Measurements from ENCODE around the gene CREB5. TPM values are rescaled to one million over a fixed set of nuclear protein-coding genes. Genes with fewer than 3 reads are reported as not detected.

CREB5 gene
- total and polyA plus RNA-seq, 2 of the 8 experiments (the other 6 are each of a cell fraction or from before 2014, with no cell fraction given), result 2.4 to 2.7 TPM

DNA sequence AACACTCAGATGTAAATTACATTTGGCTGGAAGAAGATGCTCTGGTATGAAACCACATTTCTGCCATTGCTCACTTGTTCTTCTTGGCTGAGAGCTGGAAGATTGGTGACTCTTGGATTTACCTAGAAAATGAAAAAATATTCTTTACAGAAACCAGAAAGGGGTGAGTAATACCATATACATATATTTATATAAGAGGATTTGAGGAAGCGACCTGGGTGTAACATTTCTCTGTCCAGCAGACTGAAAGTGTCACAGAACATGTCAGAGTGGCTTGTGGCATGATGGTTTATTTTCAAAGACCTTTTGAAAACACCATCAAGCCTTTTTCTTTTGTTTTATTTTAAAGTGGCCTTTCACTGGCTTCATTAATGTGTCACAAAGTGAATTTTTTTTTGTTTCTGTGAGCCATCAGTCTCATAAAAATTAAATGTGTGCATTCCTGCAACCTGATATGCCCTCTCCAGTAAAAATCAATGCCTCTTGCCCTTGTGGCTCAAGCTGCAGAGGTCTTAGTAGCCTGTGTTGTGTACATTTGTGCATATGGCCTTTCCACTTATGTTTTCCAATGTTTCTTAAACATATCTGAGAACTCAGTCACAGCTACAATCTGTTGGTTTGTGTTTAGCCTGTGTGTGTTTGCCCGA, 23.5 kb downstream of the CREB5 start:
- POLR2A ChIA-PET (ENCODE audit: partially characterized antibody), result no interaction called here
- CTCF ChIA-PET (ENCODE audit: partially characterized antibody), result interaction anchor here (0.7 to 1.4 kb wide), 4 partner anchors 10 to 466 kb away, joined by 3 to 5 read pairs (median 4); no protein-coding TSS in a partner anchor
- 91% methylated on average over 2 of the region's 2 CpGs; no CpG with 5 or more reads in 1 of the 2 experiments for WGBS, 2 experiments (ENCODE audit: extremely low coverage in 1 of 2, insufficient coverage in 1 of 2, insufficient read length in 1 of 2, insufficient replicate concordance in 2 of 2, low coverage in 1 of 2, low lambda C conversion rate in 2 of 2, missing lambda C conversion rate in 1 of 2)
- no peak for TF ChIP-seq RFX5 (IDR thresholded peaks at IDR 0.05; ENCODE audit: borderline replicate concordance, low read depth, low read length)
- TF ChIP-seq SRF (IDR thresholded peaks at IDR 0.05; ENCODE audit: low read depth, low read length), result no peak
- no peak for TF ChIP-seq CBX5 (IDR thresholded peaks at IDR 0.05; ENCODE audit: low read depth, low read length)
- no peak for TF ChIP-seq EP300 (IDR thresholded peaks at IDR 0.05; ENCODE audit: borderline replicate concordance in 1 of 2, low read depth in 2 of 2, low read length in 2 of 2)
- TF ChIP-seq, protein P1, sequence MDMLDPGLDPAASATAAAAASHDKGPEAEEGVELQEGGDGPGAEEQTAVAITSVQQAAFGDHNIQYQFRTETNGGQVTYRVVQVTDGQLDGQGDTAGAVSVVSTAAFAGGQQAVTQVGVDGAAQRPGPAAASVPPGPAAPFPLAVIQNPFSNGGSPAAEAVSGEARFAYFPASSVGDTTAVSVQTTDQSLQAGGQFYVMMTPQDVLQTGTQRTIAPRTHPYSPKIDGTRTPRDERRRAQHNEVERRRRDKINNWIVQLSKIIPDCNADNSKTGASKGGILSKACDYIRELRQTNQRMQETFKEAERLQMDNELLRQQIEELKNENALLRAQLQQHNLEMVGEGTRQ (IDR thresholded peaks at IDR 0.05; ENCODE audit: low read length), result no peak
- TF ChIP-seq SP1 (IDR thresholded peaks at IDR 0.05; ENCODE audit: low read depth, low read length), result no peak
- TF ChIP-seq NANOG (IDR thresholded peaks at IDR 0.05; ENCODE audit: insufficient read depth, low read depth, low read length, poor library complexity, severe bottlenecking), result no peak
- no peak for TF ChIP-seq POU5F1 (IDR thresholded peaks at IDR 0.05; ENCODE audit: low read depth, low read length)
- TF ChIP-seq ZNF274 (IDR thresholded peaks at IDR 0.05; ENCODE audit: borderline replicate concordance, extremely low read depth, low read length), result no peak
- no peak for TF ChIP-seq CHD2 (IDR thresholded peaks at IDR 0.05; ENCODE audit: low read length)
- no peak for TF ChIP-seq CEBPB (IDR thresholded peaks at IDR 0.05; ENCODE audit: low read depth, low read length)
- no peak for TF ChIP-seq SUZ12 (IDR thresholded peaks at IDR 0.05; ENCODE audit: low read length)
- TF ChIP-seq KDM1A (IDR thresholded peaks at IDR 0.05; ENCODE audit: borderline replicate concordance, low read length), result no peak

More for the DNA sequence above, 23.5 kb downstream of the CREB5 start:
- no peak overlapping the region for H3K4ac ChIP-seq (replicated peaks; ENCODE audit: insufficient read length, low read depth, low read length)
- H4K5ac ChIP-seq (ENCODE audit: insufficient read length, low read depth, low read length), result no peak overlapping the region
- H3K27ac ChIP-seq (ENCODE audit: low read depth, low read length), result no peak overlapping the region
- no peaks in the 10 kb centered on the region for H3K36me3 ChIP-seq (ENCODE audit: control insufficient read depth in 2 of 4, insufficient read depth in 4 of 4, low read length in 3 of 4)
- no peak overlapping the region for H4K8ac ChIP-seq (ENCODE audit: extremely low read depth, insufficient read depth, low read length)
- DNase-seq (ENCODE audit: low read depth in 1 of 2, low spot score in 2 of 2), result peak in 1 of 2 experiments; percentile 1
- H2BK15ac ChIP-seq (ENCODE audit: low read length), result no peak overlapping the region
- H2AK5ac ChIP-seq (ENCODE audit: low read depth, low read length), result no peak overlapping the region
- no peaks in the 10 kb centered on the region for H3K9me3 ChIP-seq (ENCODE audit: insufficient read depth in 2 of 2, low read depth in 1 of 2, low read length in 1 of 2)
- H3K79me2 ChIP-seq (ENCODE audit: control insufficient read depth in 1 of 2, insufficient read depth in 2 of 2, low read length in 2 of 2), result no peaks in the 10 kb centered on the region
- H3K56ac ChIP-seq (replicated peaks; ENCODE audit: insufficient read length, low read depth, low read length), result no peak overlapping the region
- no peak overlapping the region for H2BK12ac ChIP-seq (ENCODE audit: low read depth, low read length)
- H3K4me2 ChIP-seq (ENCODE audit: insufficient read depth in 1 of 2, low read depth in 2 of 2, low read length in 2 of 2), result no peak overlapping the region
- peaks cover 0 to 13% (median 9%) of the 10 kb centered on the region in 4 experiments; a peak in 3 of 7 replicates for H3K4me1 ChIP-seq (replicated peaks in 1 of 4; ENCODE audit: control insufficient read depth in 3 of 4, insufficient read depth in 4 of 4, low read length in 3 of 4)
- no peaks in the 10 kb centered on the region for H3K27me3 ChIP-seq (replicated peaks in 1 of 4; ENCODE audit: control insufficient read depth in 3 of 4, extremely low read depth in 1 of 4, insufficient read depth in 3 of 4, low read length in 3 of 4)
- H4K20me1 ChIP-seq (replicated peaks in 1 of 2; ENCODE audit: control insufficient read depth in 1 of 2, insufficient read depth in 2 of 2, low read length in 2 of 2), result no peaks in the 10 kb centered on the region
- no peak overlapping the region for H4K91ac ChIP-seq (replicated peaks; ENCODE audit: insufficient read length, low read length)
- no peak overlapping the region for H2BK120ac ChIP-seq (replicated peaks; ENCODE audit: low read depth, low read length)
- no peak for FAIRE-seq
- no peaks in the 10 kb centered on the region for H3K79me1 ChIP-seq (ENCODE audit: low read depth, low read length)
- no peaks in the 10 kb centered on the region for H3K23me2 ChIP-seq (ENCODE audit: low read depth, low read length)
- no peak overlapping the region for H3K14ac ChIP-seq (ENCODE audit: insufficient read length)
- no peak overlapping the region for H3K9ac ChIP-seq (replicated peaks in 1 of 4; ENCODE audit: extremely low read depth in 1 of 4, low read depth in 3 of 4, low read length in 3 of 4)
- no peak overlapping the region for H2BK20ac ChIP-seq (ENCODE audit: low read length)
- H2BK5ac ChIP-seq (ENCODE audit: low read depth, low read length), result no peak overlapping the region
- H3K4me3 ChIP-seq (ENCODE audit: extremely low read depth in 1 of 4, insufficient read depth in 2 of 4, low read depth in 3 of 4, low read length in 4 of 4), result no peak overlapping the region
- no peak overlapping the region for H3K18ac ChIP-seq (ENCODE audit: extremely low read depth, low read length)
- no peak overlapping the region for H3K23ac ChIP-seq (ENCODE audit: insufficient read length)
- H2AFZ ChIP-seq (ENCODE audit: low read length), result no peak overlapping the region
